ENCODE results near the gene RIN1.

DNA sequence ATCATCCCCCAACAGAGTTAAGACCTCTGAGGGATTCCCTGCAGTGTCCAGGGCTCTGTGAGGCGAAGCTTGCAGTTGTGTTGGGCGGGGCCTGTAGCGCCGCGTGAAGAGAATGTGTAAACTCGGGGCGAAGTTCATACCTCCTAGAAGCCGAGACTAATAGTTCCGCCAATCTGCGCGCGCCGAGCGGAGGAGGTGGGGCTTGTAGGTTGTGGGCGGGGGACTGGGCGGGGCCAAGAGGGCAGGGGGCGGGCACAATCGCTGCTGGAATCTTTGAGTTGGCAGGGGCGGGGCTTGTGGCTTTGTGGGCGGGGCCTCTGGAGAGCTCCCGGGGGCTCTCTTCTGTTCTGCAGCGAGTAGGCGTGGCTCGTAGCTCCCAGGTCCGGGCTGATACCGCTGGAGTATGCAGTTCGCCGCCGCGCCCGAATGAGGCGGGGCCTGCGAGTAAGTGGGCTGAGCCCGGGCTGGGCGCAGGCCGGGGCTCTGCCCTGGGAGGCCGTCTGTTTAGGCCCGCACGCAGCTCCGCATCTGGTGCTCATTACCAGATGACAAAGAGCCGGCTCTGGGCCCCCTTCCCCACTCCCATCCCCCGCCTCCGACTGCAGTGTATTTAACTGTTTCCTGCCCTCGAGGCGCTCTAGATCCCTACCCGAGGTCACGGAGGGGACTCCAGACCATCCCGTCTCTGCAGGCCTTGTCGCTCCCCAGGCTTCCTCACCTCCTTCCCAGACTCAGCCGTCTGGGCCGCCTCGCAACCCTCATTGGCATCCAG lies 23.5 kb downstream of the RIN1 start:
- TF ChIP-seq, protein P1, sequence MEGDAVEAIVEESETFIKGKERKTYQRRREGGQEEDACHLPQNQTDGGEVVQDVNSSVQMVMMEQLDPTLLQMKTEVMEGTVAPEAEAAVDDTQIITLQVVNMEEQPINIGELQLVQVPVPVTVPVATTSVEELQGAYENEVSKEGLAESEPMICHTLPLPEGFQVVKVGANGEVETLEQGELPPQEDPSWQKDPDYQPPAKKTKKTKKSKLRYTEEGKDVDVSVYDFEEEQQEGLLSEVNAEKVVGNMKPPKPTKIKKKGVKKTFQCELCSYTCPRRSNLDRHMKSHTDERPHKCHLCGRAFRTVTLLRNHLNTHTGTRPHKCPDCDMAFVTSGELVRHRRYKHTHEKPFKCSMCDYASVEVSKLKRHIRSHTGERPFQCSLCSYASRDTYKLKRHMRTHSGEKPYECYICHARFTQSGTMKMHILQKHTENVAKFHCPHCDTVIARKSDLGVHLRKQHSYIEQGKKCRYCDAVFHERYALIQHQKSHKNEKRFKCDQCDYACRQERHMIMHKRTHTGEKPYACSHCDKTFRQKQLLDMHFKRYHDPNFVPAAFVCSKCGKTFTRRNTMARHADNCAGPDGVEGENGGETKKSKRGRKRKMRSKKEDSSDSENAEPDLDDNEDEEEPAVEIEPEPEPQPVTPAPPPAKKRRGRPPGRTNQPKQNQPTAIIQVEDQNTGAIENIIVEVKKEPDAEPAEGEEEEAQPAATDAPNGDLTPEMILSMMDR (conservative IDR thresholded peaks at IDR 0.05; ENCODE audit: low read depth in 2 of 2) = no peak
- TF ChIP-seq EZH2phosphoT487 (IDR thresholded peaks at IDR 0.05; ENCODE audit: unreplicated experiment) (no peak), POLR2AphosphoS5 (IDR thresholded peaks at IDR 0.05; ENCODE audit: low read depth) (no peak), CREB1 (CRISPR knock-in tag; IDR thresholded peaks at IDR 0.05; ENCODE audit: low read depth) (0 out of 2 replicates have a peak, but pooled peaks have one; percentile 18), STAT1 (IDR thresholded peaks at IDR 0.05; ENCODE audit: unreplicated experiment) (no peak), JUNB (IDR thresholded peaks at IDR 0.05; ENCODE audit: unreplicated experiment) (no peak), EZH2 (IDR thresholded peaks at IDR 0.05; ENCODE audit: low read depth, unreplicated experiment) (no peak), ZNF114 (CRISPR knock-in tag; IDR thresholded peaks at IDR 0.05) (no peak), NANOG (IDR thresholded peaks at IDR 0.05; ENCODE audit: borderline replicate concordance) (no peak), ZNF331 (CRISPR knock-in tag; IDR thresholded peaks at IDR 0.05; ENCODE audit: low read depth) (no peak)
- TF ChIP-seq, protein P2, sequence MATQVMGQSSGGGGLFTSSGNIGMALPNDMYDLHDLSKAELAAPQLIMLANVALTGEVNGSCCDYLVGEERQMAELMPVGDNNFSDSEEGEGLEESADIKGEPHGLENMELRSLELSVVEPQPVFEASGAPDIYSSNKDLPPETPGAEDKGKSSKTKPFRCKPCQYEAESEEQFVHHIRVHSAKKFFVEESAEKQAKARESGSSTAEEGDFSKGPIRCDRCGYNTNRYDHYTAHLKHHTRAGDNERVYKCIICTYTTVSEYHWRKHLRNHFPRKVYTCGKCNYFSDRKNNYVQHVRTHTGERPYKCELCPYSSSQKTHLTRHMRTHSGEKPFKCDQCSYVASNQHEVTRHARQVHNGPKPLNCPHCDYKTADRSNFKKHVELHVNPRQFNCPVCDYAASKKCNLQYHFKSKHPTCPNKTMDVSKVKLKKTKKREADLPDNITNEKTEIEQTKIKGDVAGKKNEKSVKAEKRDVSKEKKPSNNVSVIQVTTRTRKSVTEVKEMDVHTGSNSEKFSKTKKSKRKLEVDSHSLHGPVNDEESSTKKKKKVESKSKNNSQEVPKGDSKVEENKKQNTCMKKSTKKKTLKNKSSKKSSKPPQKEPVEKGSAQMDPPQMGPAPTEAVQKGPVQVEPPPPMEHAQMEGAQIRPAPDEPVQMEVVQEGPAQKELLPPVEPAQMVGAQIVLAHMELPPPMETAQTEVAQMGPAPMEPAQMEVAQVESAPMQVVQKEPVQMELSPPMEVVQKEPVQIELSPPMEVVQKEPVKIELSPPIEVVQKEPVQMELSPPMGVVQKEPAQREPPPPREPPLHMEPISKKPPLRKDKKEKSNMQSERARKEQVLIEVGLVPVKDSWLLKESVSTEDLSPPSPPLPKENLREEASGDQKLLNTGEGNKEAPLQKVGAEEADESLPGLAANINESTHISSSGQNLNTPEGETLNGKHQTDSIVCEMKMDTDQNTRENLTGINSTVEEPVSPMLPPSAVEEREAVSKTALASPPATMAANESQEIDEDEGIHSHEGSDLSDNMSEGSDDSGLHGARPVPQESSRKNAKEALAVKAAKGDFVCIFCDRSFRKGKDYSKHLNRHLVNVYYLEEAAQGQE (IDR thresholded peaks at IDR 0.05; ENCODE audit: unreplicated experiment) = no peak
- TF ChIP-seq, protein P3, sequence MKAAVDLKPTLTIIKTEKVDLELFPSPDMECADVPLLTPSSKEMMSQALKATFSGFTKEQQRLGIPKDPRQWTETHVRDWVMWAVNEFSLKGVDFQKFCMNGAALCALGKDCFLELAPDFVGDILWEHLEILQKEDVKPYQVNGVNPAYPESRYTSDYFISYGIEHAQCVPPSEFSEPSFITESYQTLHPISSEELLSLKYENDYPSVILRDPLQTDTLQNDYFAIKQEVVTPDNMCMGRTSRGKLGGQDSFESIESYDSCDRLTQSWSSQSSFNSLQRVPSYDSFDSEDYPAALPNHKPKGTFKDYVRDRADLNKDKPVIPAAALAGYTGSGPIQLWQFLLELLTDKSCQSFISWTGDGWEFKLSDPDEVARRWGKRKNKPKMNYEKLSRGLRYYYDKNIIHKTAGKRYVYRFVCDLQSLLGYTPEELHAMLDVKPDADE (IDR thresholded peaks at IDR 0.05) = no peak
- TF ChIP-seq, protein P4, sequence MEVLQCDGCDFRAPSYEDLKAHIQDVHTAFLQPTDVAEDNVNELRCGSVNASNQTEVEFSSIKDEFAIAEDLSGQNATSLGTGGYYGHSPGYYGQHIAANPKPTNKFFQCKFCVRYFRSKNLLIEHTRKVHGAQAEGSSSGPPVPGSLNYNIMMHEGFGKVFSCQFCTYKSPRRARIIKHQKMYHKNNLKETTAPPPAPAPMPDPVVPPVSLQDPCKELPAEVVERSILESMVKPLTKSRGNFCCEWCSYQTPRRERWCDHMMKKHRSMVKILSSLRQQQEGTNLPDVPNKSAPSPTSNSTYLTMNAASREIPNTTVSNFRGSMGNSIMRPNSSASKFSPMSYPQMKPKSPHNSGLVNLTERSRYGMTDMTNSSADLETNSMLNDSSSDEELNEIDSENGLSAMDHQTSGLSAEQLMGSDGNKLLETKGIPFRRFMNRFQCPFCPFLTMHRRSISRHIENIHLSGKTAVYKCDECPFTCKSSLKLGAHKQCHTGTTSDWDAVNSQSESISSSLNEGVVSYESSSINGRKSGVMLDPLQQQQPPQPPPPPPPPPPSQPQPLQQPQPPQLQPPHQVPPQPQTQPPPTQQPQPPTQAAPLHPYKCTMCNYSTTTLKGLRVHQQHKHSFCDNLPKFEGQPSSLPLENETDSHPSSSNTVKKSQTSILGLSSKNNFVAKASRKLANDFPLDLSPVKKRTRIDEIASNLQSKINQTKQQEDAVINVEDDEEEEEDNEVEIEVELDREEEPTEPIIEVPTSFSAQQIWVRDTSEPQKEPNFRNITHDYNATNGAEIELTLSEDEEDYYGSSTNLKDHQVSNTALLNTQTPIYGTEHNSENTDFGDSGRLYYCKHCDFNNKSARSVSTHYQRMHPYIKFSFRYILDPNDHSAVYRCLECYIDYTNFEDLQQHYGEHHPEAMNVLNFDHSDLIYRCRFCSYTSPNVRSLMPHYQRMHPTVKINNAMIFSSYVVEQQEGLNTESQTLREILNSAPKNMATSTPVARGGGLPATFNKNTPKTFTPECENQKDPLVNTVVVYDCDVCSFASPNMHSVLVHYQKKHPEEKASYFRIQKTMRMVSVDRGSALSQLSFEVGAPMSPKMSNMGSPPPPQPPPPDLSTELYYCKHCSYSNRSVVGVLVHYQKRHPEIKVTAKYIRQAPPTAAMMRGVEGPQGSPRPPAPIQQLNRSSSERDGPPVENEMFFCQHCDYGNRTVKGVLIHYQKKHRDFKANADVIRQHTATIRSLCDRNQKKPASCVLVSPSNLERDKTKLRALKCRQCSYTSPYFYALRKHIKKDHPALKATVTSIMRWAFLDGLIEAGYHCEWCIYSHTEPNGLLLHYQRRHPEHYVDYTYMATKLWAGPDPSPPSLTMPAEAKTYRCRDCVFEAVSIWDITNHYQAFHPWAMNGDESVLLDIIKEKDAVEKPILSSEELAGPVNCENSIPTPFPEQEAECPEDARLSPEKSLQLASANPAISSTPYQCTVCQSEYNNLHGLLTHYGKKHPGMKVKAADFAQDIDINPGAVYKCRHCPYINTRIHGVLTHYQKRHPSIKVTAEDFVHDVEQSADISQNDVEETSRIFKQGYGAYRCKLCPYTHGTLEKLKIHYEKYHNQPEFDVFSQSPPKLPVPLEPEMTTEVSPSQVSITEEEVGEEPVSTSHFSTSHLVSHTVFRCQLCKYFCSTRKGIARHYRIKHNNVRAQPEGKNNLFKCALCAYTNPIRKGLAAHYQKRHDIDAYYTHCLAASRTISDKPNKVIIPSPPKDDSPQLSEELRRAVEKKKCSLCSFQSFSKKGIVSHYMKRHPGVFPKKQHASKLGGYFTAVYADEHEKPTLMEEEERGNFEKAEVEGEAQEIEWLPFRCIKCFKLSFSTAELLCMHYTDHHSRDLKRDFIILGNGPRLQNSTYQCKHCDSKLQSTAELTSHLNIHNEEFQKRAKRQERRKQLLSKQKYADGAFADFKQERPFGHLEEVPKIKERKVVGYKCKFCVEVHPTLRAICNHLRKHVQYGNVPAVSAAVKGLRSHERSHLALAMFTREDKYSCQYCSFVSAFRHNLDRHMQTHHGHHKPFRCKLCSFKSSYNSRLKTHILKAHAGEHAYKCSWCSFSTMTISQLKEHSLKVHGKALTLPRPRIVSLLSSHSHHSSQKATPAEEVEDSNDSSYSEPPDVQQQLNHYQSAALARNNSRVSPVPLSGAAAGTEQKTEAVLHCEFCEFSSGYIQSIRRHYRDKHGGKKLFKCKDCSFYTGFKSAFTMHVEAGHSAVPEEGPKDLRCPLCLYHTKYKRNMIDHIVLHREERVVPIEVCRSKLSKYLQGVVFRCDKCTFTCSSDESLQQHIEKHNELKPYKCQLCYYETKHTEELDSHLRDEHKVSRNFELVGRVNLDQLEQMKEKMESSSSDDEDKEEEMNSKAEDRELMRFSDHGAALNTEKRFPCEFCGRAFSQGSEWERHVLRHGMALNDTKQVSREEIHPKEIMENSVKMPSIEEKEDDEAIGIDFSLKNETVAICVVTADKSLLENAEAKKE (CRISPR knock-in tag; IDR thresholded peaks at IDR 0.05) = no peak
